Spleen (tissue), 11 donors: Measurements from ENCODE around the gene EEF1E1. TPM values are rescaled to one million over a fixed set of nuclear protein-coding genes. Genes with fewer than 3 reads are reported as not detected.

ENCODE experiments used
- DNase-seq: peaks from one replicate; pipeline ENCODE4 v3.0.0-alpha.2; 2020
- H3K27ac ChIP-seq, 8 donors: fragments of 200-600 bp; sonication (generic) in 7 of 8; 1 replicate in 4 of 8; 2 replicates in 4 of 8; pipeline versions ENCODE4 v1.5.0 to v1.8.0; 2016 to 2021; ENCODE audit warnings: inconsistent platforms in 4 of 8, mild to moderate bottlenecking in 4 of 8, moderate library complexity in 1 of 8
- H3K27me3 ChIP-seq, 7 donors: fragments of 200-600 bp; sonication (generic) in 6 of 7; replicated peaks in 1 of 7; 1 replicate in 4 of 7; 2 replicates in 3 of 7; pipeline versions ENCODE4 v1.5.0 to v1.8.0; 2016 to 2021; ENCODE audit warnings: inconsistent platforms in 3 of 7, mild to moderate bottlenecking in 1 of 7
- H3K36me3 ChIP-seq, 6 donors: fragments of 200-600 bp; sonication (generic) in 5 of 6; 1 replicate in 4 of 6; 2 replicates in 2 of 6; pipeline versions ENCODE4 v1.5.0 to v1.8.0; 2016 to 2021; ENCODE audit warnings: inconsistent platforms in 2 of 6
- H3K4me1 ChIP-seq, 6 donors: fragments of 200-600 bp; sonication (generic) in 5 of 6; 1 replicate in 3 of 6; 2 replicates in 3 of 6; pipeline versions ENCODE4 v1.5.0 to v1.8.0; 2016 to 2021; ENCODE audit warnings: inconsistent platforms in 3 of 6
- H3K4me3 ChIP-seq, 8 donors: fragments of 200-600 bp; sonication (generic) in 7 of 8; 1 replicate in 4 of 8; 2 replicates in 4 of 8; pipeline versions ENCODE4 v1.5.0 to v1.8.0; 2016 to 2021; ENCODE audit warnings: inconsistent platforms in 4 of 8, mild to moderate bottlenecking in 4 of 8, moderate library complexity in 2 of 8
- H3K9me3 ChIP-seq, 8 donors: fragments of 200-600 bp; sonication (generic) in 7 of 8; 1 replicate in 4 of 8; 2 replicates in 4 of 8; pipeline versions ENCODE4 v1.5.0 to v1.8.0; 2016 to 2021; ENCODE audit warnings: inconsistent platforms in 4 of 8
- POLR2A ChIP-seq, 3 donors: fragments of 450-650 bp; IDR thresholded peaks; one replicate each; pipeline ENCODE4 v1.5.1; 2017; ENCODE audit warnings: antibody characterized with exemption in 3 of 3, mild to moderate bottlenecking in 1 of 3
- POLR2AphosphoS5 ChIP-seq, 3 donors: sonication (generic); formaldehyde crosslinking; IDR thresholded peaks; one replicate each; pipeline ENCODE4 v1.5.1; 2017; ENCODE audit warnings: antibody characterized with exemption in 3 of 3
- WGBS, 5 donors: extraction: QIAGEN DNeasy Blood & Tissue Kit in 3 of 5; methylation state at CpG; one replicate each; pipeline versions ENCODE4 v1.1.5 to v1.1.7; 2013 to 2018; 5-methylcytosine and 5-hydroxymethylcytosine counted together
- intact Hi-C: fragments of 100-400 bp; cut with DNase I; formaldehyde crosslinking; loops from one replicate; pipeline ENCODE4 v1.15.0; 2023; ENCODE audit warnings: low total_unique reads
- polyA plus RNA-seq, 3 donors: library from polyadenylated mRNA; stranded (reverse); fragments of 200-250 nt; gene quantifications; one replicate each; pipeline ENCODE4 v1.2.1, GENCODE V29; 2013
- total RNA-seq, 7 donors: library from RNA; depleted of rRNA in 3 of 7; stranded (reverse); fragments of >200 nt in 3 of 7; fragmentation: NEBNext Ultra II Directional in 4 of 7; extraction: Animal tissue kit (Norgen Biotek cat#: 25700) in 4 of 7; gene quantifications; one replicate each; pipeline versions ENCODE4 v1.1.0 to v1.2.1, GENCODE V29; 2016 to 2021
- TF ChIP-seq, protein P1 (sequence below), 11 experiments: fragments of 200-600 bp in 7 of 11; fragments of 450-650 bp in 4 of 11; sonication (generic) in 4 of 11; IDR thresholded peaks in 8 of 11; conservative IDR thresholded peaks in 3 of 11; 1 replicate in 7 of 11; 2 replicates in 4 of 11; pipeline versions ENCODE4 v1.4.0 to v1.8.0; 2016 to 2021; ENCODE audit warnings: antibody characterized with exemption in 11 of 11, inconsistent platforms in 4 of 11, mild to moderate bottlenecking in 1 of 11
- donor health status: healthy with polysubstance abuse.
- donor health status: DM: no; HTN: no; CAD: no; lungs with moderate emphysema.
- donor health status: DM: no; HTN: no; CAD: no.
- donor health status: Bipolar disorder and iron deficiency.
- donor health status: healthy.
- donor health status: DM: no; HTN: no; CAD: no.
- donor health status: DM: yes; HTN: yes; CAD: no.

EEF1E1 gene
- total and polyA plus RNA-seq, 10 donors: 12.2 to 35.9 (median 17.2) TPM

GRCh38 chr6:8090650-8091049 is 11.7 kb downstream of the EEF1E1 start:
- 96 to 100% (median 97%) methylated on average over 3 of the region's 3 CpGs for WGBS, 5 donors
- Histone ChIP-seq H3K9me3 (peaks cover 0 to 12% (median 7%) of the 10 kb centered on the region in 8 donors), H3K36me3 (peaks cover 0 to 99% (median 68%) of the 10 kb centered on the region in 6 donors), H3K27ac (no peak overlapping the region), H3K4me1 (peaks cover 0 to under 1% (median 0%) of the 10 kb centered on the region in 6 donors), H3K27me3 (no peaks in the 10 kb centered on the region), H3K4me3 (no peak overlapping the region)
- intact Hi-C loops: no loop called here
- no peak for DNase-seq
- TF ChIP-seq POLR2AphosphoS5 (IDR thresholded peaks at IDR 0.05) (no peak), POLR2A (IDR thresholded peaks at IDR 0.05) (no peak)
- TF ChIP-seq, protein P1, sequence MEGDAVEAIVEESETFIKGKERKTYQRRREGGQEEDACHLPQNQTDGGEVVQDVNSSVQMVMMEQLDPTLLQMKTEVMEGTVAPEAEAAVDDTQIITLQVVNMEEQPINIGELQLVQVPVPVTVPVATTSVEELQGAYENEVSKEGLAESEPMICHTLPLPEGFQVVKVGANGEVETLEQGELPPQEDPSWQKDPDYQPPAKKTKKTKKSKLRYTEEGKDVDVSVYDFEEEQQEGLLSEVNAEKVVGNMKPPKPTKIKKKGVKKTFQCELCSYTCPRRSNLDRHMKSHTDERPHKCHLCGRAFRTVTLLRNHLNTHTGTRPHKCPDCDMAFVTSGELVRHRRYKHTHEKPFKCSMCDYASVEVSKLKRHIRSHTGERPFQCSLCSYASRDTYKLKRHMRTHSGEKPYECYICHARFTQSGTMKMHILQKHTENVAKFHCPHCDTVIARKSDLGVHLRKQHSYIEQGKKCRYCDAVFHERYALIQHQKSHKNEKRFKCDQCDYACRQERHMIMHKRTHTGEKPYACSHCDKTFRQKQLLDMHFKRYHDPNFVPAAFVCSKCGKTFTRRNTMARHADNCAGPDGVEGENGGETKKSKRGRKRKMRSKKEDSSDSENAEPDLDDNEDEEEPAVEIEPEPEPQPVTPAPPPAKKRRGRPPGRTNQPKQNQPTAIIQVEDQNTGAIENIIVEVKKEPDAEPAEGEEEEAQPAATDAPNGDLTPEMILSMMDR (IDR thresholded peaks at IDR 0.05 in 8 of 11, conservative IDR thresholded peaks at IDR 0.05 in 3 of 11): no peak

DNA sequence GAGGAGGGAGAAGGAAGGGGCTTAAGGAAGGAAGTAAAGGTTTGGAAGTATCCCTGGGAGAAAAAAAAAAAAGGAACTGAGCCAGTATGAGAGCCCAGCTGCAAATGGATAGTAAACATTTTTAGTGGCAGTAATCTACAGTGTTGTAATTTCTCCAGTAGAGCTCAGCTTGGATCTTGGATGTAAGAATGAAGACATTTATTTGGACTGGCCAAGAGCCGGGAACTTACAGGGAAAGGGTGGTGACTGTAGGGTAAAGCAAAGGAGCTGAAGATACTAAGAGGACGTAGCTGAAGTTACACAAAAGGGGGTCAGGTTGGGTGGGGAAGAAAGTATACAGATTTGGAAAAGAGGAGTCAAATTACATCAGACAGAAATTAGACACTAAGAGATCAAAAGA is 13.5 kb downstream of the EEF1E1 start:
- H3K27ac ChIP-seq: no peak overlapping the region

GRCh38 chr6:8087870-8088754 is 14.2 kb downstream of the EEF1E1 start:
- no peak for DNase-seq
- H3K27me3 ChIP-seq: no peaks in the 10 kb centered on the region
- WGBS, 5 donors: 82 to 97% (median 95%) methylated on average over 5 of the region's 5 CpGs
- intact Hi-C loops: no loop called here
- TF ChIP-seq, protein P1 (IDR thresholded peaks at IDR 0.05 in 8 of 11, conservative IDR thresholded peaks at IDR 0.05 in 3 of 11): no peak
- TF ChIP-seq POLR2AphosphoS5 (IDR thresholded peaks at IDR 0.05) (no peak), POLR2A (IDR thresholded peaks at IDR 0.05) (no peak)
- peaks cover 0 to 22% (median 0%) of the 10 kb centered on the region in 6 donors for H3K4me1 ChIP-seq
- H3K9me3 ChIP-seq: peaks cover 0 to 12% (median 7%) of the 10 kb centered on the region in 8 donors
- H3K4me3 ChIP-seq: no peak overlapping the region
- peaks cover 0 to 94% (median 50%) of the 10 kb centered on the region in 6 donors for H3K36me3 ChIP-seq
- H3K27ac ChIP-seq: no peak overlapping the region

More for the DNA sequence above, 13.5 kb downstream of the EEF1E1 start:
- no peaks in the 10 kb centered on the region for H3K27me3 ChIP-seq
- no peak for TF ChIP-seq POLR2A (IDR thresholded peaks at IDR 0.05)
- TF ChIP-seq, protein P1 (IDR thresholded peaks at IDR 0.05 in 8 of 11, conservative IDR thresholded peaks at IDR 0.05 in 3 of 11): no peak
- no peak for TF ChIP-seq POLR2AphosphoS5 (IDR thresholded peaks at IDR 0.05)
- peaks cover 0 to 15% (median 0%) of the 10 kb centered on the region in 6 donors for H3K4me1 ChIP-seq
- WGBS, 5 donors: 93 to 100% (median 94%) methylated on average over 2 of the region's 2 CpGs
- peaks cover 0 to 12% (median 7%) of the 10 kb centered on the region in 8 donors for H3K9me3 ChIP-seq
- no peak for DNase-seq
- intact Hi-C loops: no loop called here
- H3K36me3 ChIP-seq: peaks cover 0 to 94% (median 53%) of the 10 kb centered on the region in 6 donors
- no peak overlapping the region for H3K4me3 ChIP-seq

- no peak overlapping the region for H3K4me3 ChIP-seq
- TF ChIP-seq, protein P1 (IDR thresholded peaks at IDR 0.05 in 8 of 11, conservative IDR thresholded peaks at IDR 0.05 in 3 of 11): no peak
- TF ChIP-seq POLR2A (IDR thresholded peaks at IDR 0.05): no peak
- no peak for TF ChIP-seq POLR2AphosphoS5 (IDR thresholded peaks at IDR 0.05)
- 80 to 88% (median 84%) methylated on average over 9 of the region's 9 CpGs for WGBS, 5 donors
- no peaks in the 10 kb centered on the region for H3K27me3 ChIP-seq
- intact Hi-C loops: no loop called here
- H3K27ac ChIP-seq: no peak overlapping the region
- peaks cover 0 to 93% (median 48%) of the 10 kb centered on the region in 6 donors for H3K36me3 ChIP-seq
- H3K4me1 ChIP-seq: peaks cover 0 to 33% (median 3%) of the 10 kb centered on the region in 6 donors
- DNase-seq: no peak
- H3K9me3 ChIP-seq: peaks cover 0 to 12% (median 7%) of the 10 kb centered on the region in 8 donors
These were observed 15.5 kb downstream of the EEF1E1 start for GRCh38 chr6:8086755-8087306.
